Mesendoderm (in vitro differentiated cells): Measurements from ENCODE around the gene COL6A6. TPM values are rescaled to one million over a fixed set of nuclear protein-coding genes. Genes with fewer than 3 reads are reported as not detected.

ENCODE experiments used
- DNase-seq: peaks from one replicate; pipeline ENCODE4 v3.0.0; 2013
- H2AK5ac ChIP-seq: 2 replicates; pipeline ENCODE4 v1.6.1; 2013; ENCODE audit warnings: low read length, inconsistent platforms
- H2BK120ac ChIP-seq: 2 replicates; pipeline ENCODE4 v1.6.1; 2013; ENCODE audit warnings: low read depth, mild to moderate bottlenecking, low read length, moderate library complexity, mixed read lengths
- H2BK15ac ChIP-seq: replicated peaks from 2 replicates; pipeline ENCODE4 v1.6.1; 2013; ENCODE audit warnings: low read depth, mild to moderate bottlenecking, moderate library complexity
- H2BK5ac ChIP-seq: 2 replicates; pipeline ENCODE4 v1.6.1; 2013; ENCODE audit warnings: low read length, inconsistent platforms
- H3K18ac ChIP-seq: 2 replicates; pipeline ENCODE4 v1.6.1; 2013; ENCODE audit warnings: mild to moderate bottlenecking, low read length, mixed read lengths
- H3K23ac ChIP-seq: one replicate; pipeline ENCODE4 v1.6.1; 2013; ENCODE audit warnings: low read length
- H3K27ac ChIP-seq: 2 replicates; pipeline ENCODE4 v1.5.1; 2013; ENCODE audit warnings: low read depth, mild to moderate bottlenecking, inconsistent platforms, low read length, moderate library complexity
- H3K27me3 ChIP-seq: 2 replicates; pipeline ENCODE4 v1.6.1; 2013; ENCODE audit warnings: low read length, control low read depth, mild to moderate bottlenecking, inconsistent platforms; ENCODE audit not compliant: insufficient read depth, poor library complexity
- H3K36me3 ChIP-seq: 2 replicates; pipeline ENCODE4 v1.6.1; 2013; ENCODE audit warnings: low read length, inconsistent platforms; ENCODE audit not compliant: control insufficient read depth, insufficient read depth
- H3K4ac ChIP-seq: one replicate; pipeline ENCODE4 v1.6.1; 2013; ENCODE audit warnings: low read depth, mild to moderate bottlenecking, low read length, moderate library complexity
- H3K4me1 ChIP-seq: 2 replicates; pipeline ENCODE4 v1.6.1; 2013; ENCODE audit warnings: low read depth, low read length, inconsistent platforms; ENCODE audit not compliant: control insufficient read depth
- H3K4me2 ChIP-seq: 2 replicates; pipeline ENCODE4 v1.6.1; 2013; ENCODE audit warnings: low read length
- H3K4me3 ChIP-seq: 2 replicates; pipeline ENCODE4 v1.5.1; 2013; ENCODE audit warnings: mild to moderate bottlenecking, low read length
- H3K56ac ChIP-seq: one replicate; pipeline ENCODE4 v1.6.1; 2013; ENCODE audit warnings: low read length
- H3K79me1 ChIP-seq: 2 replicates; pipeline ENCODE4 v1.6.1; 2013; ENCODE audit warnings: low read length, inconsistent platforms
- H3K79me2 ChIP-seq: 2 replicates; pipeline ENCODE4 v1.6.1; 2013; ENCODE audit warnings: mild to moderate bottlenecking, low read length; ENCODE audit not compliant: control insufficient read depth, insufficient read depth
- H3K9ac ChIP-seq: 2 replicates; pipeline ENCODE4 v1.6.1; 2013; ENCODE audit warnings: low read length, inconsistent platforms
- H4K5ac ChIP-seq: one replicate; pipeline ENCODE4 v1.6.1; 2013; ENCODE audit warnings: low read length
- H4K8ac ChIP-seq: one replicate; pipeline ENCODE4 v1.6.1; 2013; ENCODE audit warnings: low read depth, mild to moderate bottlenecking, control low read depth, low read length, moderate library complexity
- WGBS: extraction: QIAGEN DNeasy Blood & Tissue Kit; methylation state at CpG from one replicate; pipeline ENCODE4 v1.1.7; 2013; ENCODE audit warnings: low lambda C conversion rate, missing lambda C conversion rate; ENCODE audit not compliant: insufficient coverage; ENCODE audit errors: extremely low coverage; 5-methylcytosine and 5-hydroxymethylcytosine counted together
- polyA plus RNA-seq, 2 experiments: library from polyadenylated mRNA; stranded (reverse); fragments of 200-250 nt; gene quantifications; one replicate each; pipeline ENCODE4 v1.2.3, GENCODE V29; 2013

Gene COL6A6, protein sequence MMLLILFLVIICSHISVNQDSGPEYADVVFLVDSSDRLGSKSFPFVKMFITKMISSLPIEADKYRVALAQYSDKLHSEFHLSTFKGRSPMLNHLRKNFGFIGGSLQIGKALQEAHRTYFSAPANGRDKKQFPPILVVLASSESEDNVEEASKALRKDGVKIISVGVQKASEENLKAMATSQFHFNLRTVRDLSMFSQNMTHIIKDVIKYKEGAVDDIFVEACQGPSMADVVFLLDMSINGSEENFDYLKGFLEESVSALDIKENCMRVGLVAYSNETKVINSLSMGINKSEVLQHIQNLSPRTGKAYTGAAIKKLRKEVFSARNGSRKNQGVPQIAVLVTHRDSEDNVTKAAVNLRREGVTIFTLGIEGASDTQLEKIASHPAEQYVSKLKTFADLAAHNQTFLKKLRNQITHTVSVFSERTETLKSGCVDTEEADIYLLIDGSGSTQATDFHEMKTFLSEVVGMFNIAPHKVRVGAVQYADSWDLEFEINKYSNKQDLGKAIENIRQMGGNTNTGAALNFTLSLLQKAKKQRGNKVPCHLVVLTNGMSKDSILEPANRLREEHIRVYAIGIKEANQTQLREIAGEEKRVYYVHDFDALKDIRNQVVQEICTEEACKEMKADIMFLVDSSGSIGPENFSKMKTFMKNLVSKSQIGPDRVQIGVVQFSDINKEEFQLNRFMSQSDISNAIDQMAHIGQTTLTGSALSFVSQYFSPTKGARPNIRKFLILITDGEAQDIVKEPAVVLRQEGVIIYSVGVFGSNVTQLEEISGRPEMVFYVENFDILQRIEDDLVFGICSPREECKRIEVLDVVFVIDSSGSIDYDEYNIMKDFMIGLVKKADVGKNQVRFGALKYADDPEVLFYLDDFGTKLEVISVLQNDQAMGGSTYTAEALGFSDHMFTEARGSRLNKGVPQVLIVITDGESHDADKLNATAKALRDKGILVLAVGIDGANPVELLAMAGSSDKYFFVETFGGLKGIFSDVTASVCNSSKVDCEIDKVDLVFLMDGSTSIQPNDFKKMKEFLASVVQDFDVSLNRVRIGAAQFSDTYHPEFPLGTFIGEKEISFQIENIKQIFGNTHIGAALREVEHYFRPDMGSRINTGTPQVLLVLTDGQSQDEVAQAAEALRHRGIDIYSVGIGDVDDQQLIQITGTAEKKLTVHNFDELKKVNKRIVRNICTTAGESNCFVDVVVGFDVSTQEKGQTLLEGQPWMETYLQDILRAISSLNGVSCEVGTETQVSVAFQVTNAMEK (N-terminal part only)
- 0.07 TPM for polyA plus RNA-seq (2013, experiment 1 of 2)
- polyA plus RNA-seq (2013, experiment 2 of 2) = 0.07 TPM

DNA sequence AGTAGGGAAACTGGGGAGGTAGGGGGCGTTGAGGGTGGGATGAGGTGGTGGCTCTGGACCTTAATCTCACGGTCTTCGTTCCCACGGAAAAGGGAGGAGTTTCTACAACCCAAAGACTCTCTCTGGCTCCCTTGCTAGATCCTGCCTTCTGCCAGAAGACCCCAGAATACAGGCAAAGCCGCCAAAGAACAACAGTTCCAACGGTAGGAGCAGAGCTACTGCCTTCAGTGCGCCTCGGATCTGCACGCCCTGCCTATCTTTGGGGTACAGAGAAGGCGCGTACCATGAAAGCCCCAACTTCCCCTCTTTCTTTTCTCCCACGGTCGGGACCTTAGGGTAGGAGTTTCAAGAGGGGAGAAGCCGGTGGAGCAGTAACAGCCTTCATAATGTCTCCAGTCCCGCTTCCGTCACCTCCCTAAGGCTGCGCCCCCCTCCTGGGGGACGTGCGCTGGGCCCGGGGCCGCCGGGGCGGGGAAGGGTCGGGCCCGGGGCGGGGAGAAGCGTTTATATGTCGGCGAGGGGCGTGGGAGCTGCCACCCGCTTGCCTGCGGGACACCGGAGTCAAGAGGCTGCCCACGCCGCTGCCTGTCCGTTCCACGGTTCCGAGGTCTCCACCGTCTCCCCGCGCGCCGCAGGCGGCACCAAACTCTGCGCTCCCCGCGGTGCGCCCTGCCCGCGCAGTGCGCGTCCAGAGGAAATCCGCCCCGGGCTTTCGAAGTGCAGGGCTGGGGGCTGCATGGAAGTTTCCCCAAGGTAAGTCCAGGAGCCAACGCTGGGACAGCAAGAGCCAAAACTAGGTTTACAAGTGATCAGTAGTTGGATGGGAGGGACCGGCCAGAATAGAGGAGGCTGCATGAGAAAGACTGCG, at the start of gene COL6A6:
Gene COL6A6, plus strand, starts transcription at position 533 of the 868 bp plus-strand sequence. CDS start 43,188 bp downstream, outside the sequence.
- Histone ChIP-seq H3K4me3 (peak within 1 kb of the TSS; percentile 36), H3K79me2 (no peaks in the 10 kb centered on the region), H3K9ac (peak within 1 kb of the TSS; percentile 38), H3K27me3 (peaks cover 4% of the 10 kb centered on the region), H4K5ac (no peak within 1 kb of the TSS), H4K8ac (no peak within 1 kb of the TSS), H2BK5ac (no peak within 1 kb of the TSS), H2AK5ac (no peak within 1 kb of the TSS), H3K4me1 (no peaks in the 10 kb centered on the region), H3K23ac (no peak within 1 kb of the TSS), H2BK15ac (no peak within 1 kb of the TSS), H2BK120ac (no peak within 1 kb of the TSS), H3K79me1 (no peaks in the 10 kb centered on the region), H3K36me3 (no peaks in the 10 kb centered on the region), H3K4ac (peak within 1 kb of the TSS; percentile 19), H3K27ac (no peak within 1 kb of the TSS), H3K56ac (peak within 1 kb of the TSS; percentile 78), H3K4me2 (peak within 1 kb of the TSS; percentile 66), H3K18ac (peak within 1 kb of the TSS; percentile 29)
- no CpG with 5 or more reads among the region's 58 CpGs for WGBS
- peak; percentile 49 for DNase-seq

DNA sequence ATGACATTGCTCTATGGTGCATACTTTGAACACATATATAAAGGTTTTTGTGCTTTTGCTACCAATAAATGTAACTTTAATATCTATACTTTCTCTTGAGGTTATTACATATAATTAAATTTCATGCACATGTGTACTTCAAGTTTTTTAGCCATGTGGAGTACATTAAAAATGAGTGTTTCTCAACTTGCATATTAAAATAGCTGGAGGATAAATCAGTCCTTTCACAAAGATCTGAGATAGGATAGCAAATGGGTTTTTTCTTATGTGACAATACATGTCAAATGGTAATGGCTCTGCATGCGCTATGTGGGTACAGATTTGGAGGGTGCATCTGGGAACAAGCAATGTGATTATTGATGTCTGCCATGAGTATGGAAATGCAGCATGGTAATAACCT, 48.7 kb upstream of the COL6A6 start:
- no peaks in the 10 kb centered on the region for H3K79me1 ChIP-seq
- no CpG with 5 or more reads among the region's 1 CpG for WGBS

DNA sequence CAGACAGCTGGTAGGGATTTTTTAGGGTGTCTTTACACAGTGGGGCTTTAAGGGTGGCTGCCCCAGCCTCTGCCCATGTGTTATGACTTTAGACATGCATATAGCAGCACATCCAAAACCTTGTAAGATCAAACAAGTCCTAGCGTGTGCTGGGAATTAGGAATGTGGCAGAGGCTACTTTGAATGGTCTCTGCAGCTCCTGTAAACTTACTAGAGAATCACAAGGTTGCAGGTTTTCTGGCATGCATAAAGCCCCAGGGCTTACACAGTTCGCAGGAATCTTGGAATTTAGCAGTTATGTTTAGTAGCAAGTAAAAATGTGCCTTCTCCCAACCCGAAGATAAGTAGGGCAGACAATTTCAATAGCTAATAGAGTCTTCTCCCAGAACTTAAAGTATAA, 46.9 kb upstream of the COL6A6 start:
- Histone ChIP-seq H4K8ac (no peak overlapping the region), H3K36me3 (no peaks in the 10 kb centered on the region), H3K27me3 (no peaks in the 10 kb centered on the region), H3K79me1 (no peaks in the 10 kb centered on the region), H3K23ac (no peak overlapping the region), H3K27ac (peak overlapping the region; percentile 45), H3K18ac (peak overlapping the region; percentile 80), H2BK5ac (no peak overlapping the region), H3K79me2 (no peaks in the 10 kb centered on the region), H3K4me1 (peaks cover 3% of the 10 kb centered on the region), H4K5ac (no peak overlapping the region), H3K56ac (no peak overlapping the region), H3K4me3 (no peak overlapping the region), H3K4me2 (no peak overlapping the region), H3K9ac (no peak overlapping the region), H2BK15ac (no peak overlapping the region), H2BK120ac (peak overlapping the region; percentile 36), H2AK5ac (no peak overlapping the region), H3K4ac (no peak overlapping the region)
- peak; percentile 90 for DNase-seq
- WGBS = no CpG with 5 or more reads among the region's 3 CpGs

More for the DNA sequence above, 48.7 kb upstream of the COL6A6 start:
- no peak overlapping the region for H3K56ac ChIP-seq
- H3K36me3 ChIP-seq = no peaks in the 10 kb centered on the region
- H3K27ac ChIP-seq = no peak overlapping the region
- H4K5ac ChIP-seq = no peak overlapping the region
- no peaks in the 10 kb centered on the region for H3K79me2 ChIP-seq
- H3K4me3 ChIP-seq = no peak overlapping the region
- no peak overlapping the region for H3K4ac ChIP-seq
- no peak for DNase-seq
- H3K4me1 ChIP-seq = peaks cover 3% of the 10 kb centered on the region
- no peak overlapping the region for H2BK120ac ChIP-seq
- no peak overlapping the region for H3K9ac ChIP-seq
- no peak overlapping the region for H3K18ac ChIP-seq
- no peak overlapping the region for H3K23ac ChIP-seq
- no peak overlapping the region for H4K8ac ChIP-seq
- no peak overlapping the region for H2BK15ac ChIP-seq
- no peaks in the 10 kb centered on the region for H3K27me3 ChIP-seq
- H3K4me2 ChIP-seq = no peak overlapping the region
- H2BK5ac ChIP-seq = no peak overlapping the region
- no peak overlapping the region for H2AK5ac ChIP-seq

DNA sequence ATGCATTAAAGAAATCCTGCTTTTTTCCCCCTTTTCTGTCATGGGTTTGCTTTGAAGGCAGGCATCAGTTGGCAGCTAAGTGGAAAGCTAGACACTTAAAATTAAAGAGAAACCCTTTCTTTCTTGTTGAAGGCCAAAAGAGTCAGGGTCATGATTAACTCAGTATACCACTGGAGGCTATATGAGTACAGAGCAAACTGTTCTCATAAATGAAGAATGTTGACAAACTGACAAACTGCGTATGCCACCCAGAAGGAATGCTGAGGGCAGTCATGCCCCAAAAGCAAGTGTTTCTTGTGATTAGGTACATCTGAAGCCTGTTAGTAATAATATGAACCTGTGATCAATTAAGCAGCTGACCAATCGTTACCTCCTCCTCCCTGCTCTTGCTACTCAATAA, 43.6 kb upstream of the COL6A6 start:
- WGBS = no CpG with 5 or more reads among the region's 2 CpGs
- H3K36me3 ChIP-seq = no peaks in the 10 kb centered on the region
- no peaks in the 10 kb centered on the region for H3K27me3 ChIP-seq
- no peak overlapping the region for H3K23ac ChIP-seq
- H2BK5ac ChIP-seq = no peak overlapping the region
- H3K9ac ChIP-seq = no peak overlapping the region
- no peak overlapping the region for H4K5ac ChIP-seq
- no peak overlapping the region for H2AK5ac ChIP-seq
- no peak overlapping the region for H3K4ac ChIP-seq
- no peak overlapping the region for H2BK15ac ChIP-seq
- no peak overlapping the region for H3K56ac ChIP-seq
- no peak overlapping the region for H2BK120ac ChIP-seq
- H3K4me1 ChIP-seq = peaks cover 3% of the 10 kb centered on the region
- no peak overlapping the region for H3K27ac ChIP-seq
- no peak for DNase-seq
- H4K8ac ChIP-seq = no peak overlapping the region
- no peak overlapping the region for H3K4me3 ChIP-seq
- no peak overlapping the region for H3K18ac ChIP-seq
- no peaks in the 10 kb centered on the region for H3K79me1 ChIP-seq
- no peak overlapping the region for H3K4me2 ChIP-seq
- no peaks in the 10 kb centered on the region for H3K79me2 ChIP-seq

DNA sequence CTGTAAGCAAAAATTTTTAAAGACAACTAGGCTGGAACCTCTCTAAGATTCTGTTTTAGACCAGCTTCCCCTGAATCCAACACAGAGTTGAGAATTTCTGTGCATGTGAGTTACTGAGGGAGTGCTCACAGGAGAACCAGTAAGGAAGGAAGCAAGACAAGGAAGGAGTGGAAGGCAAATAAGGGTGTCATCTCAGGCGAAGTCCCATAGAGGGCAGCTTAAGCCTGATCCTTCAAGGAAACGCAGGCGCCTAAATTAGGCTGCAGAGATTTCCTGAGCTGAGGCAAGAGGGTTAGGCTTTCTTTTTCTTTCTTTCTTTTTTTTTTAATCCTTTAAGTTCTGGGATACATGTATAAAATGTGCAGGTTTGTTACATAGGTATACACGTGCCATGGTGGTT, 36.2 kb upstream of the COL6A6 start:
- Histone ChIP-seq H3K9ac (no peak overlapping the region), H2BK5ac (no peak overlapping the region), H4K8ac (no peak overlapping the region), H3K4me2 (no peak overlapping the region), H3K18ac (no peak overlapping the region), H3K79me1 (no peaks in the 10 kb centered on the region), H4K5ac (no peak overlapping the region), H3K36me3 (no peaks in the 10 kb centered on the region), H3K4ac (no peak overlapping the region), H3K4me3 (no peak overlapping the region), H3K4me1 (no peaks in the 10 kb centered on the region), H3K27me3 (no peaks in the 10 kb centered on the region), H3K79me2 (no peaks in the 10 kb centered on the region), H3K23ac (no peak overlapping the region), H3K56ac (no peak overlapping the region), H3K27ac (no peak overlapping the region), H2BK15ac (no peak overlapping the region), H2BK120ac (no peak overlapping the region), H2AK5ac (no peak overlapping the region)
- DNase-seq = peak; percentile 92
- no CpG with 5 or more reads among the region's 4 CpGs for WGBS
